HepG2 (cell line): ENCODE results near the gene KIF26B. TPM values are rescaled to one million over a fixed set of nuclear protein-coding genes. Genes with fewer than 3 reads are reported as not detected.

Experiments
- ATAC-seq: fragments of 200-7000 bp; cut with Tn5 transposase; 3 replicates; pipeline ENCODE4 v1.9.1; 2020; ENCODE audit warnings: mild to moderate bottlenecking, moderate library complexity
- BruUV-seq: library from RNA; stranded (reverse); fragments of 400-500 nt; replicated peaks from 2 replicates; lab custom pipeline; 2021; lab: Mats Ljungman, UMichigan
- CTCF ChIA-PET: fragments of 300-600 bp; formaldehyde crosslinking; extraction: SDS; loops from one replicate; lab custom pipeline; 2021; ENCODE audit warnings: low total read pairs, inconsistent platforms, low intra/inter-chr PET ratio; lab: Yijun Ruan, JAX
- POLR2A ChIA-PET: fragments of 350-600 bp; sonication (Branson Sonifier 250); formaldehyde crosslinking; loops from one replicate; lab custom pipeline; 2020; ENCODE audit warnings: antibody characterized with exemption, inconsistent platforms; lab: Yijun Ruan, JAX
- DNase-seq: peaks from one replicate; pipeline ENCODE4 v3.0.0-alpha.2; 2015; ENCODE audit warnings: low spot score
- FAIRE-seq: peaks from 3 replicates; lab custom pipeline; 2011; peaks lifted over from hg19 to GRCh38; lab: Jason Lieb, UNC
- H2AFZ ChIP-seq: one replicate; pipeline ENCODE4 v1.6.1; 2011; ENCODE audit warnings: low read length, inconsistent platforms
- H3K27ac ChIP-seq: fragments of 300-600 bp; 3 replicates; pipeline ENCODE4 v1.8.0; 2011; ENCODE audit warnings: mixed run types, mild to moderate bottlenecking, mixed read lengths, low read length, inconsistent platforms; ENCODE audit not compliant: insufficient read depth; ENCODE audit errors: extremely low read length
- H3K27me3 ChIP-seq, 2 experiments: fragments of 200-600 bp in 1 of 2; 2 replicates in 1 of 2; 3 replicates in 1 of 2; pipeline versions ENCODE4 v1.6.0 to v1.8.0; 2011; ENCODE audit warnings: low read length in 2 of 2, mild to moderate bottlenecking in 2 of 2, moderate library complexity in 2 of 2, inconsistent platforms in 1 of 2; ENCODE audit not compliant: insufficient read depth in 2 of 2, control insufficient read depth in 1 of 2
- H3K36me3 ChIP-seq, 2 experiments: fragments of 200-600 bp in 1 of 2; replicated peaks in 1 of 2; 2 replicates in 1 of 2; 3 replicates in 1 of 2; pipeline versions ENCODE4 v1.5.1 to v1.8.0; 2011; ENCODE audit warnings: low read length in 2 of 2, inconsistent platforms in 1 of 2; ENCODE audit not compliant: insufficient read depth in 2 of 2, control insufficient read depth in 1 of 2
- H3K4me1 ChIP-seq: 2 replicates; pipeline ENCODE4 v1.5.1; 2012; ENCODE audit warnings: low read length, inconsistent platforms; ENCODE audit not compliant: insufficient read depth
- H3K4me2 ChIP-seq: 2 replicates; pipeline ENCODE4 v1.6.0; 2011; ENCODE audit warnings: low read depth, low read length, inconsistent platforms
- H3K4me3 ChIP-seq, 3 experiments: fragments of 200-600 bp in 1 of 3; sonication (generic), shearing (Covaris generic) in 1 of 3; replicated peaks in 1 of 3; 2 replicates each; pipeline ENCODE4 v1.5.1; 2011 to 2016; ENCODE audit warnings: low read length in 3 of 3, inconsistent platforms in 2 of 3, low read depth in 2 of 3, mild to moderate bottlenecking in 2 of 3, control low read depth in 1 of 3, mixed read lengths in 1 of 3; ENCODE audit not compliant: insufficient read depth in 1 of 3
- H3K79me2 ChIP-seq: one replicate; pipeline ENCODE4 v1.6.1; 2011; ENCODE audit warnings: low read length, inconsistent platforms; ENCODE audit not compliant: insufficient read depth
- H3K9ac ChIP-seq: 2 replicates; pipeline ENCODE4 v1.6.0; 2011; ENCODE audit warnings: mild to moderate bottlenecking, low read depth, low read length, inconsistent platforms; ENCODE audit not compliant: insufficient read depth
- H3K9me3 ChIP-seq: 2 replicates; pipeline ENCODE4 v1.5.1; 2012; ENCODE audit warnings: mild to moderate bottlenecking, low read length
- H4K20me1 ChIP-seq: 2 replicates; pipeline ENCODE4 v1.6.0; 2011; ENCODE audit warnings: inconsistent platforms, mild to moderate bottlenecking, low read length, moderate library complexity; ENCODE audit not compliant: insufficient read depth
- EEA1 ChIP-seq: sonication (generic); formaldehyde crosslinking; IDR thresholded peaks from 2 replicates; pipeline ENCODE4 v1.5.1; 2020; ENCODE audit warnings: mild to moderate bottlenecking, missing genetic modification reagents, borderline replicate concordance
- SOX6 ChIP-seq, 2 experiments: fragments of 450-650 bp in 1 of 2; sonication (generic) in 1 of 2; formaldehyde crosslinking in 1 of 2; IDR thresholded peaks; 2 replicates each; pipeline versions ENCODE4 v1.4.0 to v1.6.1; 2017 to 2020; ENCODE audit warnings: antibody characterized with exemption in 1 of 2, mild to moderate bottlenecking in 1 of 2, missing genetic modification reagents in 1 of 2
- WGBS: methylation state at CpG from one replicate; pipeline ENCODE4 v1.1.6; 2017; ENCODE audit warnings: low lambda C conversion rate; 5-methylcytosine and 5-hydroxymethylcytosine counted together
- in situ Hi-C: cut with HindIII; loops from 2 replicates; pipeline ENCODE4 v1.10.0; 2017; ENCODE audit warnings: low pct_unique_long_range_greater_than_20kb; ENCODE audit not compliant: extremely low pct_ligation_motif_present
- intact Hi-C: fragments of 100-400 bp; cut with micrococcal nuclease; formaldehyde crosslinking; loops from one replicate; pipeline ENCODE4 v1.10.0; 2022; ENCODE audit not compliant: unreplicated experiment
- polyA plus RNA-seq, 8 experiments: library from polyadenylated mRNA; depleted of rRNA in 3 of 8; stranded (reverse) in 7 of 8; unstranded in 1 of 8; fragments of >200 nt; fragmentation: Illumina TruSeq in 4 of 8; extraction: Trizol in 4 of 8; gene quantifications; 2 replicates each; pipeline versions ENCODE4 v1.2.1 to v1.2.3, GENCODE V29; 2011 to 2016; ENCODE audit warnings: low read depth in 4 of 8, missing spikeins in 1 of 8, mixed read lengths in 1 of 8; ENCODE audit not compliant: insufficient read depth in 1 of 8
- total RNA-seq, 5 experiments: library from RNA; depleted of rRNA; stranded (reverse); fragments of >200 nt; fragmentation: Illumina TruSeq; extraction: Trizol; gene quantifications; 2 replicates each; pipeline ENCODE4 v1.2.3, GENCODE V29; 2016; ENCODE audit warnings: low read depth in 1 of 5
- TF ChIP-seq, protein P1 (sequence below): sonication (generic); formaldehyde crosslinking; IDR thresholded peaks from 2 replicates; pipeline ENCODE4 v1.9.0; 2021; ENCODE audit warnings: mild to moderate bottlenecking, missing genetic modification reagents
- TF ChIP-seq, protein P2 (sequence below), 2 experiments: fragments of 450-650 bp in 1 of 2; sonication (generic) in 1 of 2; formaldehyde crosslinking; IDR thresholded peaks; 2 replicates each; pipeline versions ENCODE4 v1.5.0 to v1.8.0; 2020 to 2022; ENCODE audit warnings: mild to moderate bottlenecking in 1 of 2, missing genetic modification reagents in 1 of 2

KIF26B gene
- total and polyA plus RNA-seq, 2 of the 13 experiments (the other 11 are each of a cell fraction or from before 2014, with no cell fraction given), result 0.08 to 0.09 TPM

DNA sequence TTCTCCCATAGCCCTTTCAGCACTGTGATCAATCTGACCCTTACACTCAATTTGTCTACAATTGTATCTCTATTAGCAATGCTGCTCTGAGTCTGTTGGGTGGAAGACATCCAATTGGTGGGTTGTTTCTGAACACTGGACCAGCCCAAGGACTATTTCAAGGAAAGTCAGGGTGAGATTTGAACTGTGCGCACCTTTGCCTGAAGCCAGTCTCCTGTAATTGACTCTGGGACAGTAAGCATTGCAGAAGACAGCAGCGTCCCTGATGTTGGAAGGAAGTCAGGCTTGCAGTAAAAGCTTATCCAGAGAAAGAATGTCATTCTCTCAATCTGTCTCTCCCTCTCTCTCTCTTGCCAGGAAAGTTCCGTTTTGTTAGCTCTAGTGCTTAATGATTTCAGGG lies 233.9 kb downstream of the KIF26B start (continued):
- no peak for TF ChIP-seq SOX6 (IDR thresholded peaks at IDR 0.05)
- no peak for TF ChIP-seq SOX6 (CRISPR knock-in tag; IDR thresholded peaks at IDR 0.05)
- TF ChIP-seq, protein P1, sequence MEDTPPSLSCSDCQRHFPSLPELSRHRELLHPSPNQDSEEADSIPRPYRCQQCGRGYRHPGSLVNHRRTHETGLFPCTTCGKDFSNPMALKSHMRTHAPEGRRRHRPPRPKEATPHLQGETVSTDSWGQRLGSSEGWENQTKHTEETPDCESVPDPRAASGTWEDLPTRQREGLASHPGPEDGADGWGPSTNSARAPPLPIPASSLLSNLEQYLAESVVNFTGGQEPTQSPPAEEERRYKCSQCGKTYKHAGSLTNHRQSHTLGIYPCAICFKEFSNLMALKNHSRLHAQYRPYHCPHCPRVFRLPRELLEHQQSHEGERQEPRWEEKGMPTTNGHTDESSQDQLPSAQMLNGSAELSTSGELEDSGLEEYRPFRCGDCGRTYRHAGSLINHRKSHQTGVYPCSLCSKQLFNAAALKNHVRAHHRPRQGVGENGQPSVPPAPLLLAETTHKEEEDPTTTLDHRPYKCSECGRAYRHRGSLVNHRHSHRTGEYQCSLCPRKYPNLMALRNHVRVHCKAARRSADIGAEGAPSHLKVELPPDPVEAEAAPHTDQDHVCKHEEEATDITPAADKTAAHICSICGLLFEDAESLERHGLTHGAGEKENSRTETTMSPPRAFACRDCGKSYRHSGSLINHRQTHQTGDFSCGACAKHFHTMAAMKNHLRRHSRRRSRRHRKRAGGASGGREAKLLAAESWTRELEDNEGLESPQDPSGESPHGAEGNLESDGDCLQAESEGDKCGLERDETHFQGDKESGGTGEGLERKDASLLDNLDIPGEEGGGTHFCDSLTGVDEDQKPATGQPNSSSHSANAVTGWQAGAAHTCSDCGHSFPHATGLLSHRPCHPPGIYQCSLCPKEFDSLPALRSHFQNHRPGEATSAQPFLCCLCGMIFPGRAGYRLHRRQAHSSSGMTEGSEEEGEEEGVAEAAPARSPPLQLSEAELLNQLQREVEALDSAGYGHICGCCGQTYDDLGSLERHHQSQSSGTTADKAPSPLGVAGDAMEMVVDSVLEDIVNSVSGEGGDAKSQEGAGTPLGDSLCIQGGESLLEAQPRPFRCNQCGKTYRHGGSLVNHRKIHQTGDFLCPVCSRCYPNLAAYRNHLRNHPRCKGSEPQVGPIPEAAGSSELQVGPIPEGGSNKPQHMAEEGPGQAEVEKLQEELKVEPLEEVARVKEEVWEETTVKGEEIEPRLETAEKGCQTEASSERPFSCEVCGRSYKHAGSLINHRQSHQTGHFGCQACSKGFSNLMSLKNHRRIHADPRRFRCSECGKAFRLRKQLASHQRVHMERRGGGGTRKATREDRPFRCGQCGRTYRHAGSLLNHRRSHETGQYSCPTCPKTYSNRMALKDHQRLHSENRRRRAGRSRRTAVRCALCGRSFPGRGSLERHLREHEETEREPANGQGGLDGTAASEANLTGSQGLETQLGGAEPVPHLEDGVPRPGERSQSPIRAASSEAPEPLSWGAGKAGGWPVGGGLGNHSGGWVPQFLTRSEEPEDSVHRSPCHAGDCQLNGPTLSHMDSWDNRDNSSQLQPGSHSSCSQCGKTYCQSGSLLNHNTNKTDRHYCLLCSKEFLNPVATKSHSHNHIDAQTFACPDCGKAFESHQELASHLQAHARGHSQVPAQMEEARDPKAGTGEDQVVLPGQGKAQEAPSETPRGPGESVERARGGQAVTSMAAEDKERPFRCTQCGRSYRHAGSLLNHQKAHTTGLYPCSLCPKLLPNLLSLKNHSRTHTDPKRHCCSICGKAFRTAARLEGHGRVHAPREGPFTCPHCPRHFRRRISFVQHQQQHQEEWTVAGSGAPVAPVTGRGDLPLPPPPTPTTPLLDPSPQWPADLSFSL (CRISPR knock-in tag), result no peak
- no peak for TF ChIP-seq EEA1 (CRISPR knock-in tag)

DNA sequence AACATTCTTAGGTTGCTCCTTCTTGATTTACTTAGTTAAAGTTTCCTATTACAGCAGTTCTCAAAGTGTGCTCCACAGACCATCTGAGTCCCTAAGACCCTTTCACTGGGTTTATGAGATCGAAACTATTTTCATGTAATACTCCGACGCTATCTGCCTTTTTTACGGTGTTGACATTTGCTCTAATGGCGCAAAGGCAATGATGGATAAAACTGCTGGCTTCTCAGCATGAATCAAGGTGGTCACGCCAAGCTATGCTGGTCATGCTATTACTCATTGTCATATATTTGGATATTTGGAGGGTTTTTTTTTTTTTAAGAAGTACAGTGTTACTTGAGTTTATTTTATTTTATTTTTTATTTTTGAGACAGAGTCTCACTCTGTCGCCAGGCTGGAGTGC lies 235.1 kb downstream of the KIF26B start:
- Histone ChIP-seq H3K4me2 (no peak overlapping the region), H3K79me2 (no peaks in the 10 kb centered on the region), H3K4me1 (peaks cover 27% of the 10 kb centered on the region), H3K9me3 (no peaks in the 10 kb centered on the region), H3K36me3 (no peaks in the 10 kb centered on the region), H2AFZ (no peak overlapping the region), H3K27me3 (no peaks in the 10 kb centered on the region), H3K4me3 (no peak overlapping the region), H3K27ac (no peak overlapping the region), H4K20me1 (no peaks in the 10 kb centered on the region), H3K9ac (no peak overlapping the region)
- no peak for FAIRE-seq
- TF ChIP-seq, protein P2, sequence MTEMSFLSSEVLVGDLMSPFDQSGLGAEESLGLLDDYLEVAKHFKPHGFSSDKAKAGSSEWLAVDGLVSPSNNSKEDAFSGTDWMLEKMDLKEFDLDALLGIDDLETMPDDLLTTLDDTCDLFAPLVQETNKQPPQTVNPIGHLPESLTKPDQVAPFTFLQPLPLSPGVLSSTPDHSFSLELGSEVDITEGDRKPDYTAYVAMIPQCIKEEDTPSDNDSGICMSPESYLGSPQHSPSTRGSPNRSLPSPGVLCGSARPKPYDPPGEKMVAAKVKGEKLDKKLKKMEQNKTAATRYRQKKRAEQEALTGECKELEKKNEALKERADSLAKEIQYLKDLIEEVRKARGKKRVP (CRISPR knock-in tag; IDR thresholded peaks at IDR 0.05), result no peak
- in situ Hi-C loops (no loop called here), intact Hi-C loops (no loop called here)
- 98% methylated on average over 7 of the region's 7 CpGs for whole genome bisulfite sequencing
- no peak for DNase-seq
- CTCF ChIA-PET, result no interaction called here
- POLR2A ChIA-PET, result no interaction called here
- ATAC-seq, result no peak
- no TSS peak for BruUV-seq
